AG09319 (cell line): ENCODE results near the gene JAK2.

Experiments
- DNase-seq: peaks from one replicate; pipeline ENCODE4 v3.0.0-alpha.2; 2010; ENCODE audit warnings: low read depth; ENCODE audit errors: extremely low read depth
- TF ChIP-seq, protein P1 (sequence below): IDR thresholded peaks from 2 replicates; pipeline ENCODE4 v1.5.1; 2011; ENCODE audit warnings: low read depth, mild to moderate bottlenecking, inconsistent platforms, low read length, moderate library complexity

The JAK2 gene

DNA sequence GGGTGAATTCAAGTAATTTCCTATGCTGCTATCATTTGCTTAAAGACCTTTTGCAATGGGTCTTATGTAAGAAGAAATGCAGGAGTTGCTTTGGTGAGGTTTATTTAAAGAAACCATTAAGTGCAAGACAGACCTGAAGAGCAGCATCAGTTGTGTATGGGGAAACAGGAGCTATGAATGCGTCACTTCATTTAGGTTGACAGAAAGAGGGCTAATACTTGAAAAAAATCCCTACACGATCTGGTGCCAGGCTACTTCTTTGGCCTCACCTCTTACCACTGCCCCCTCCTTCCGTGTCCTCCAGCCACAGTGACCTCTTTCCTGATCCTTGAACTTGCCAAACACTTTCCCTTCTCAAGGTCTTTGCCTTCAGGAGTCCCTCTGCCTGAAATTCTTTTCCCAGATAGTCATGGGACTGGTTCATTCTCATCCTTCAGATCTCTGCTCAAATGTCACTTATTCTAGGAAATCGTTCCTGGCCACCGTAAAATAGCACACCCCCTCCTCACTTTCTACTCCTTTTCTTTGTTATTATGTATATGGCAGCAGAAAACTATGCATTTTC lies 1.4 kb upstream of the JAK2 start:
- no peak for DNase-seq

DNA sequence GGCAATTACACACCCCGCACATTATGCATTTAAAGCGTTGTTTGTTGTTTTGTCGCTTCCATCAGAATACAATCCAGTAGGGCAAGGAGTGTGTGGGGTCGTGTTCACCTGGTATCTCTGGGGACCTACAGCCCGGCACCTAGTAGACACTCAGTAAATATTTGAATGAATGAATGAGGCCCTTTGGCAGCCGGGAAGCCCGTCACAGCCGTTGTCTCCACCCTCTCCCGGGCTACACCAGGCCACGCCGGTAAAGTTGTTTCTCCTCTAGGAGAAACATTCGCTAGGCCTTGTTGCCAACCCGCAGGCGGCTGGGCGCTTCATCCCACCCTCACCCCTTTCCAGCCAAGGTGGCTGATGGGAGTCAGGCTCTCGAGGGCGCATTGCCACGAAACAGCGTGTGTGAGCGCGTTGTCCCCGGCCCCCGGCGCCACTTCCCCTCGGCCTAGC lies 876 bp upstream of the JAK2 start:
- TF ChIP-seq, protein P1, sequence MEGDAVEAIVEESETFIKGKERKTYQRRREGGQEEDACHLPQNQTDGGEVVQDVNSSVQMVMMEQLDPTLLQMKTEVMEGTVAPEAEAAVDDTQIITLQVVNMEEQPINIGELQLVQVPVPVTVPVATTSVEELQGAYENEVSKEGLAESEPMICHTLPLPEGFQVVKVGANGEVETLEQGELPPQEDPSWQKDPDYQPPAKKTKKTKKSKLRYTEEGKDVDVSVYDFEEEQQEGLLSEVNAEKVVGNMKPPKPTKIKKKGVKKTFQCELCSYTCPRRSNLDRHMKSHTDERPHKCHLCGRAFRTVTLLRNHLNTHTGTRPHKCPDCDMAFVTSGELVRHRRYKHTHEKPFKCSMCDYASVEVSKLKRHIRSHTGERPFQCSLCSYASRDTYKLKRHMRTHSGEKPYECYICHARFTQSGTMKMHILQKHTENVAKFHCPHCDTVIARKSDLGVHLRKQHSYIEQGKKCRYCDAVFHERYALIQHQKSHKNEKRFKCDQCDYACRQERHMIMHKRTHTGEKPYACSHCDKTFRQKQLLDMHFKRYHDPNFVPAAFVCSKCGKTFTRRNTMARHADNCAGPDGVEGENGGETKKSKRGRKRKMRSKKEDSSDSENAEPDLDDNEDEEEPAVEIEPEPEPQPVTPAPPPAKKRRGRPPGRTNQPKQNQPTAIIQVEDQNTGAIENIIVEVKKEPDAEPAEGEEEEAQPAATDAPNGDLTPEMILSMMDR: no peak
- DNase-seq: peak; percentile 8

More for the DNA sequence above, 1.4 kb upstream of the JAK2 start:
- TF ChIP-seq, protein P1: no peak

GRCh38 chr9:4985386-4986266 lies 554 bp downstream of the JAK2 start:
- TF ChIP-seq, protein P1: no peak
- DNase-seq: peak; percentile 8

- no peak for DNase-seq
Measured at GRCh38 chr9:4986296-4986695, 1.2 kb downstream of the JAK2 start.

DNA sequence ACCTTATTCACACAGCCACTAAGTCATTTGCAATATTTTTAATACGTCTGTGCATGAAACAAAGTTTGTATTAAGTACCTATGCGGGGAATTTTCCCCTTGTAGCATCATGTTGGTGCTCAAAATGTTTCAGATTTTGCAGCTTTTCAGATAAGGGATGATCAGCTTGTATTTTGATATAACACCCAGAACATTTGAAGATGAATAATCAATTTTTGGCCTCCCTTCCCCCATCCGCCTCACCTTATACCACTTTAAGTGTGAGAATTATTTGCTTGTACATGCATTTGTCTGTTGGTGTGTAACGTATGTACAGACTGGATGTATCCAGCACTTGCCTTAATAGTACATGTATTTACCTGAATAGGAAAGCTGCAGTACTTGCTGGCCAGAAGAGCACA lies 1.7 kb downstream of the JAK2 start:
- DNase-seq: no peak
- TF ChIP-seq, protein P1: no peak

More at GRCh38 chr9:4986296-4986695, 1.2 kb downstream of the JAK2 start:
- TF ChIP-seq, protein P1: no peak

DNA sequence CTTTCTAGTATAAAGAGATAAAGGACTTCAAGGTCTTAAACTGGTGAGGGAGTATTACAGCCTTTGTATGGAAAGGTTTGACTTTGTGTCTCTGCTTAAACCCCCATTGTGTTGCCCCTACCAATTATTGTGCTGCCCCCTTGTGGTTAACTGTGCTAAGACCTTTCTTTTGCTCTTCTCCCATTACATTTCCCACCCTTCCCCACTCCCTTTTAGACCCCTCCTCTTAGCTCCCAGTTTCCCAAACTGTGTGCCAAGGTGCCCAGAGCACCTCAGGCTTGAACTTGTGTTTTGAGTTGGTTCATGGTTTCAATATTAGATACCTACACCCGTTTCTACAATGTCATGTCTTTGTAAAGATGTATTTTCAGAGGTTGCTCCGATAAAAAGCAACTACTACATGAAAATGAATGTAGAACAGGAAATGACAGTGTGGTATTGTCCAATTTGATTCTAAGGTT lies 2.9 kb downstream of the JAK2 start:
- TF ChIP-seq, protein P1: peak; percentile 67
- DNase-seq: peak; percentile 27

DNA sequence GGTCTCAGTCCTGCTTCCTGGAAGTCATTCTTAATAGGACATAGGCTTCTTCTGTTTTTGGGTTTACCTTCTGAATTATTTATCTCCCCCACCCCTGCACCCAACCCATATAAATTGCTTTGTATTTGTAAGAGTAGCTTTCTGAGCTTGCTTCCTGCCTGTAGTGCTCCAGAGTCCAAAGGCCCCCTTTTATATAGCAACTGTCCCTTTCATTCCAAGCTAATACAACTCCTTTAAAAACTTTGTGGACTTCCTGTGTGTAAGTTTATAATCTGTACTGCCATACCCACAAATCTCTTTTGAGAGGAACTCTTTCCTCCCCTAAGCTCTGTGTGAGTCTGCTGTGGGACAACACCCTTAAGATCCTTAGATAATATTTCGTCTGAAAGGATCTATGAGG lies 7.8 kb downstream of the JAK2 start:
- TF ChIP-seq, protein P1: no peak
- no peak for DNase-seq
